Activated B cell treated with CpG ODN at 0.5 μM for 24 hours (primary cell): Measurements from ENCODE around the gene TOP2B. TPM values are rescaled to one million over a fixed set of nuclear protein-coding genes. Genes with fewer than 3 reads are reported as not detected.

Source experiments
- ATAC-seq: fragments of 200-7000 bp; cut with Tn5 transposase; one replicate; pipeline ENCODE4 v1.10.0; 2021; ENCODE audit warnings: low read depth, mild to moderate bottlenecking, moderate library complexity
- CTCF ChIA-PET: fragments of 350-600 bp; sonication (Branson Sonifier 250); formaldehyde crosslinking; loops from one replicate; lab custom pipeline; 2021; ENCODE audit warnings: antibody characterized with exemption; lab: Charles Lee
- POLR2A ChIA-PET: fragments of 350-600 bp; sonication (Branson Sonifier 250); formaldehyde crosslinking; loops from one replicate; lab custom pipeline; 2021; ENCODE audit warnings: antibody characterized with exemption; lab: Charles Lee
- DNase-seq: peaks from one replicate; pipeline ENCODE4 v3.0.0; 2022
- H3K27ac Mint-ChIP-seq: one replicate; pipeline ENCODE4 v1.8.0; 2020; ENCODE audit warnings: mixed read lengths
- H3K27me3 Mint-ChIP-seq: one replicate; pipeline ENCODE4 v1.8.0; 2021; ENCODE audit warnings: mixed read lengths
- H3K36me3 Mint-ChIP-seq: one replicate; pipeline ENCODE4 v1.8.0; 2021; ENCODE audit warnings: low read depth, mixed read lengths
- H3K4me1 Mint-ChIP-seq: one replicate; pipeline ENCODE4 v1.8.0; 2021; ENCODE audit warnings: mixed read lengths
- H3K4me3 Mint-ChIP-seq: one replicate; pipeline ENCODE4 v1.8.0; 2020; ENCODE audit warnings: mild to moderate bottlenecking, mixed read lengths
- H3K9me3 Mint-ChIP-seq: one replicate; pipeline ENCODE4 v1.8.0; 2020; ENCODE audit warnings: mixed read lengths
- CTCF ChIP-seq: fragments of 200-600 bp; IDR thresholded peaks from one replicate; pipeline ENCODE4 v1.8.0; 2022; ENCODE audit warnings: antibody characterized with exemption, mild to moderate bottlenecking
- intact Hi-C: fragments of 100-400 bp; cut with micrococcal nuclease; formaldehyde crosslinking; loops from one replicate; pipeline ENCODE4 v1.15.1; 2024
- total RNA-seq: library from RNA; stranded (reverse); gene quantifications from 2 replicates; pipeline ENCODE4 v1.2.3, GENCODE V29; 2022

TOP2B gene
- total RNA-seq, 1 donor from 2014 or later = 117 TPM

- Mint-ChIP-seq H3K4me1 (no peaks in the 10 kb centered on the region), H3K27ac (no peak overlapping the region), H3K4me3 (no peak overlapping the region), H3K27me3 (peaks cover 3% of the 10 kb centered on the region), H3K9me3 (no peaks in the 10 kb centered on the region), H3K36me3 (no peaks in the 10 kb centered on the region)
- DNase-seq (no peak), ATAC-seq (no peak)
- intact Hi-C loops = no loop called here
- POLR2A ChIA-PET = no interaction called here
- no peak for TF ChIP-seq CTCF
- CTCF ChIA-PET = interaction anchor here (1.9 kb wide), 1 partner anchor 14 kb away, joined by 4 read pairs; no protein-coding TSS in a partner anchor
Observed at GRCh38 chr3:25581823-25582222, 82.9 kb downstream of the TOP2B start.

- ChIA-PET CTCF (interaction anchor here (1.9 kb wide), 1 partner anchor 14 kb away, joined by 4 read pairs; no protein-coding TSS in a partner anchor), POLR2A (no interaction called here)
- no peak overlapping the region for H3K4me3 Mint-ChIP-seq
- ATAC-seq (no peak), DNase-seq (no peak)
- H3K27me3 Mint-ChIP-seq = peaks cover 8% of the 10 kb centered on the region
- intact Hi-C loops = no loop called here
- no peaks in the 10 kb centered on the region for H3K9me3 Mint-ChIP-seq
- no peaks in the 10 kb centered on the region for H3K36me3 Mint-ChIP-seq
- no peaks in the 10 kb centered on the region for H3K4me1 Mint-ChIP-seq
- TF ChIP-seq CTCF = no peak
- H3K27ac Mint-ChIP-seq = no peak overlapping the region
Observed at GRCh38 chr3:25581335-25581734, 83.4 kb downstream of the TOP2B start.

GRCh38 chr3:25580534-25580933 is 84.2 kb downstream of the TOP2B start:
- Mint-ChIP-seq H3K4me3 (no peak overlapping the region), H3K27me3 (peaks cover 4% of the 10 kb centered on the region), H3K27ac (no peak overlapping the region), H3K4me1 (no peaks in the 10 kb centered on the region), H3K9me3 (no peaks in the 10 kb centered on the region), H3K36me3 (no peaks in the 10 kb centered on the region)
- ChIA-PET POLR2A (no interaction called here), CTCF (no interaction called here)
- ATAC-seq (no peak), DNase-seq (no peak)
- intact Hi-C loops = no loop called here
- no peak for TF ChIP-seq CTCF

- ATAC-seq (no peak), DNase-seq (no peak)
- Mint-ChIP-seq H3K4me3 (no peak overlapping the region), H3K36me3 (no peaks in the 10 kb centered on the region), H3K4me1 (no peaks in the 10 kb centered on the region), H3K27ac (no peak overlapping the region), H3K27me3 (peaks cover 4% of the 10 kb centered on the region), H3K9me3 (no peaks in the 10 kb centered on the region)
- TF ChIP-seq CTCF = no peak
- ChIA-PET CTCF (no interaction called here), POLR2A (no interaction called here)
- intact Hi-C loops = no loop called here
Observed at GRCh38 chr3:25578059-25578458, 86.6 kb downstream of the TOP2B start.

GRCh38 chr3:25576831-25577454 is 87.8 kb downstream of the TOP2B start:
- H3K4me3 Mint-ChIP-seq = no peak overlapping the region
- H3K4me1 Mint-ChIP-seq = no peaks in the 10 kb centered on the region
- no peaks in the 10 kb centered on the region for H3K9me3 Mint-ChIP-seq
- ChIA-PET CTCF (no interaction called here), POLR2A (no interaction called here)
- intact Hi-C loops = no loop called here
- H3K36me3 Mint-ChIP-seq = no peaks in the 10 kb centered on the region
- H3K27me3 Mint-ChIP-seq = peaks cover 4% of the 10 kb centered on the region
- no peak for DNase-seq
- TF ChIP-seq CTCF = no peak
- ATAC-seq = no peak
- H3K27ac Mint-ChIP-seq = no peak overlapping the region
